ENCODE results near the gene IVL.

- no peak for TF ChIP-seq CTCF (IDR thresholded peaks at IDR 0.05)
- TF ChIP-seq EZH2 (IDR thresholded peaks at IDR 0.05): no peak
- TF ChIP-seq EZH2phosphoT487 (IDR thresholded peaks at IDR 0.05): no peak
Observed at GRCh38 chr1:152932170-152932811, 23.9 kb downstream of the IVL start.

Data from neural progenitor cell (in vitro differentiated cells).